IPS-20b (cell line): Measurements from ENCODE around the gene RAP1GAP.
A peak's percentile ranks its signal among the peaks of the same experiment; 100 is the strongest.
"Not testable (repeated sequence)": the region's sequence is repeated elsewhere in the genome, so short reads cannot be mapped to it uniquely, and the experiment has no call there.

ENCODE experiments used
- H3K27ac ChIP-seq: one replicate; pipeline ENCODE4 v1.5.1; 2013; ENCODE audit warnings: low read length
- H3K27me3 ChIP-seq: 2 replicates; pipeline ENCODE4 v1.6.1; 2013; ENCODE audit warnings: mild to moderate bottlenecking, low read length, inconsistent platforms; ENCODE audit not compliant: insufficient read depth
- H3K36me3 ChIP-seq: 2 replicates; pipeline ENCODE4 v1.6.1; 2013; ENCODE audit warnings: low read depth, mild to moderate bottlenecking, inconsistent platforms, low read length, moderate library complexity; ENCODE audit not compliant: insufficient read depth
- H3K4me1 ChIP-seq: 2 replicates; pipeline ENCODE4 v1.6.1; 2013; ENCODE audit warnings: mild to moderate bottlenecking, control low read depth, inconsistent platforms, low read length, moderate library complexity; ENCODE audit not compliant: insufficient read depth
- H3K4me3 ChIP-seq: 2 replicates; pipeline ENCODE4 v1.5.1; 2013; ENCODE audit warnings: mild to moderate bottlenecking, low read length, inconsistent platforms
- H3K9ac ChIP-seq: 2 replicates; pipeline ENCODE4 v1.6.1; 2013; ENCODE audit warnings: low read depth, mild to moderate bottlenecking, inconsistent platforms, low read length, moderate library complexity
- H3K9me3 ChIP-seq: 2 replicates; pipeline ENCODE4 v1.6.1; 2013; ENCODE audit warnings: mild to moderate bottlenecking, low read depth, low read length, inconsistent platforms; ENCODE audit not compliant: insufficient read depth

RAP1GAP gene

GRCh38 chr1:21673853-21674252 is 4.7 kb upstream of the RAP1GAP start:
- H3K9me3 ChIP-seq, H3K27ac ChIP-seq, H3K4me1 ChIP-seq, H3K4me3 ChIP-seq, H3K9ac ChIP-seq: not testable (repeated sequence)
- Histone ChIP-seq H3K27me3 (peaks cover 20% of the 10 kb centered on the region), H3K36me3 (peaks cover 10% of the 10 kb centered on the region; the same call in 1 of the 2 replicates)

- Histone ChIP-seq H3K9me3 (no peaks in the 10 kb centered on the region), H3K9ac (no peak overlapping the region), H3K36me3 (peaks cover 5% of the 10 kb centered on the region; the same call in 1 of the 2 replicates), H3K27ac (no peak overlapping the region), H3K4me1 (0 out of 2 replicates have a peak, but pooled peaks cover 4% of the 10 kb centered on the region), H3K4me3 (no peak overlapping the region), H3K27me3 (peaks cover 25% of the 10 kb centered on the region)
These were observed 4.2 kb upstream of the RAP1GAP start for GRCh38 chr1:21673277-21673780.

GRCh38 chr1:21672478-21673276 is 3.5 kb upstream of the RAP1GAP start:
- 0 out of 2 replicates have a peak, but pooled peaks cover 4% of the 10 kb centered on the region for H3K36me3 ChIP-seq
- H3K27me3 ChIP-seq, result peaks cover 32% of the 10 kb centered on the region
- 0 out of 2 replicates have a peak, but pooled peaks cover 4% of the 10 kb centered on the region for H3K4me1 ChIP-seq
- H3K4me3 ChIP-seq, result no peak overlapping the region
- no peaks in the 10 kb centered on the region for H3K9me3 ChIP-seq
- no peak overlapping the region for H3K27ac ChIP-seq
- H3K9ac ChIP-seq, result no peak overlapping the region

- Histone ChIP-seq H3K9ac (no peak overlapping the region), H3K4me1 (0 out of 2 replicates have a peak, but pooled peaks cover 4% of the 10 kb centered on the region), H3K27me3 (peaks cover 38% of the 10 kb centered on the region), H3K27ac (no peak overlapping the region), H3K36me3 (no peaks in the 10 kb centered on the region), H3K9me3 (no peaks in the 10 kb centered on the region), H3K4me3 (no peak overlapping the region)
These were observed 2.8 kb upstream of the RAP1GAP start for GRCh38 chr1:21671915-21672314.

- Histone ChIP-seq H3K36me3 (no peaks in the 10 kb centered on the region), H3K4me1 (0 out of 2 replicates have a peak, but pooled peaks cover 4% of the 10 kb centered on the region), H3K27me3 (peaks cover 42% of the 10 kb centered on the region), H3K9me3 (no peaks in the 10 kb centered on the region), H3K4me3 (no peak overlapping the region), H3K9ac (no peak overlapping the region), H3K27ac (no peak overlapping the region)
These were observed 2.1 kb upstream of the RAP1GAP start for GRCh38 chr1:21670956-21671902.

GRCh38 chr1:21670059-21670881 is 1.1 kb upstream of the RAP1GAP start:
- Histone ChIP-seq H3K9ac (peak overlapping the region; percentile 63; the same call in 1 of the 2 replicates), H3K4me3 (peak overlapping the region; percentile 85; the same call in 1 of the 2 replicates), H3K9me3 (no peaks in the 10 kb centered on the region), H3K27ac (no peak overlapping the region), H3K27me3 (peaks cover 42% of the 10 kb centered on the region), H3K4me1 (0 out of 2 replicates have a peak, but pooled peaks cover 4% of the 10 kb centered on the region), H3K36me3 (no peaks in the 10 kb centered on the region)

- Histone ChIP-seq H3K27me3 (peaks cover 42% of the 10 kb centered on the region), H3K9ac (no peak overlapping the region), H3K4me3 (peak overlapping the region; percentile 85)
These were observed 253 bp downstream of the RAP1GAP start for GRCh38 chr1:21668951-21669257.

GRCh38 chr1:21668232-21668950 is 766 bp downstream of the RAP1GAP start:
- no peak overlapping the region for H3K27ac ChIP-seq
- no peaks in the 10 kb centered on the region for H3K9me3 ChIP-seq
- H3K27me3 ChIP-seq, result peaks cover 42% of the 10 kb centered on the region
- H3K36me3 ChIP-seq, result no peaks in the 10 kb centered on the region
- H3K4me3 ChIP-seq, result peak overlapping the region; percentile 85
- H3K4me1 ChIP-seq, result 0 out of 2 replicates have a peak, but pooled peaks cover 4% of the 10 kb centered on the region
- no peak overlapping the region for H3K9ac ChIP-seq

More at GRCh38 chr1:21668951-21669257, 253 bp downstream of the RAP1GAP start:
- no peaks in the 10 kb centered on the region for H3K36me3 ChIP-seq
- no peaks in the 10 kb centered on the region for H3K9me3 ChIP-seq
- H3K27ac ChIP-seq, result no peak overlapping the region
- 0 out of 2 replicates have a peak, but pooled peaks cover 4% of the 10 kb centered on the region for H3K4me1 ChIP-seq

- H3K4me3 ChIP-seq, result no peak overlapping the region
- H3K4me1 ChIP-seq, result 0 out of 2 replicates have a peak, but pooled peaks cover 4% of the 10 kb centered on the region
- H3K9ac ChIP-seq, result no peak overlapping the region; the same call in 1 of the 2 replicates
- H3K27ac ChIP-seq, result no peak overlapping the region
- H3K27me3 ChIP-seq, result peaks cover 42% of the 10 kb centered on the region
- H3K36me3 ChIP-seq, result no peaks in the 10 kb centered on the region
- no peaks in the 10 kb centered on the region for H3K9me3 ChIP-seq
These were observed 1.6 kb downstream of the RAP1GAP start for GRCh38 chr1:21667348-21668231.
